WERI-Rb-1 (cell line): Measurements from ENCODE around the gene DAB2IP.

Source experiments
- DNase-seq: peaks from one replicate; pipeline ENCODE4 v3.0.0-alpha.2; 2020
- H3K27ac ChIP-seq: fragments of 250-450 bp; sonication (Bioruptor Pico); 2 replicates; pipeline ENCODE4 v1.5.1; 2020; ENCODE audit warnings: mild to moderate bottlenecking, moderate library complexity
- H3K27me3 ChIP-seq: fragments of 250-450 bp; sonication (Bioruptor Pico); 2 replicates; pipeline ENCODE4 v1.5.1; 2021; ENCODE audit warnings: mild to moderate bottlenecking, low read depth, moderate library complexity; ENCODE audit not compliant: insufficient read depth, severe bottlenecking
- H3K36me3 ChIP-seq: fragments of 250-450 bp; sonication (Bioruptor Pico); 2 replicates; pipeline ENCODE4 v1.5.1; 2020; ENCODE audit warnings: mild to moderate bottlenecking, moderate library complexity
- H3K4me3 ChIP-seq: 2 replicates; pipeline ENCODE4 v1.5.1; 2011; ENCODE audit warnings: low read depth, mild to moderate bottlenecking, control low read depth, low read length
- H3K9me3 ChIP-seq: fragments of 250-450 bp; sonication (Bioruptor Pico); 2 replicates; pipeline ENCODE4 v1.5.1; 2021; ENCODE audit warnings: mild to moderate bottlenecking, moderate library complexity; ENCODE audit not compliant: severe bottlenecking
- TF ChIP-seq, protein P1 (sequence below): IDR thresholded peaks from 2 replicates; pipeline ENCODE4 v1.5.1; 2011; ENCODE audit warnings: low read depth, mild to moderate bottlenecking, control low read depth, inconsistent platforms, low read length

Gene DAB2IP

GRCh38 chr9:121693388-121693670 is 41.9 kb downstream of the DAB2IP start:
- H3K27me3 ChIP-seq = no peaks in the 10 kb centered on the region
- H3K4me3 ChIP-seq = no peak overlapping the region
- no peak for DNase-seq
- peaks cover 7% of the 10 kb centered on the region for H3K36me3 ChIP-seq
- TF ChIP-seq, protein P1, sequence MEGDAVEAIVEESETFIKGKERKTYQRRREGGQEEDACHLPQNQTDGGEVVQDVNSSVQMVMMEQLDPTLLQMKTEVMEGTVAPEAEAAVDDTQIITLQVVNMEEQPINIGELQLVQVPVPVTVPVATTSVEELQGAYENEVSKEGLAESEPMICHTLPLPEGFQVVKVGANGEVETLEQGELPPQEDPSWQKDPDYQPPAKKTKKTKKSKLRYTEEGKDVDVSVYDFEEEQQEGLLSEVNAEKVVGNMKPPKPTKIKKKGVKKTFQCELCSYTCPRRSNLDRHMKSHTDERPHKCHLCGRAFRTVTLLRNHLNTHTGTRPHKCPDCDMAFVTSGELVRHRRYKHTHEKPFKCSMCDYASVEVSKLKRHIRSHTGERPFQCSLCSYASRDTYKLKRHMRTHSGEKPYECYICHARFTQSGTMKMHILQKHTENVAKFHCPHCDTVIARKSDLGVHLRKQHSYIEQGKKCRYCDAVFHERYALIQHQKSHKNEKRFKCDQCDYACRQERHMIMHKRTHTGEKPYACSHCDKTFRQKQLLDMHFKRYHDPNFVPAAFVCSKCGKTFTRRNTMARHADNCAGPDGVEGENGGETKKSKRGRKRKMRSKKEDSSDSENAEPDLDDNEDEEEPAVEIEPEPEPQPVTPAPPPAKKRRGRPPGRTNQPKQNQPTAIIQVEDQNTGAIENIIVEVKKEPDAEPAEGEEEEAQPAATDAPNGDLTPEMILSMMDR = no peak
- no peak overlapping the region for H3K27ac ChIP-seq
- H3K9me3 ChIP-seq = no peaks in the 10 kb centered on the region

DNA sequence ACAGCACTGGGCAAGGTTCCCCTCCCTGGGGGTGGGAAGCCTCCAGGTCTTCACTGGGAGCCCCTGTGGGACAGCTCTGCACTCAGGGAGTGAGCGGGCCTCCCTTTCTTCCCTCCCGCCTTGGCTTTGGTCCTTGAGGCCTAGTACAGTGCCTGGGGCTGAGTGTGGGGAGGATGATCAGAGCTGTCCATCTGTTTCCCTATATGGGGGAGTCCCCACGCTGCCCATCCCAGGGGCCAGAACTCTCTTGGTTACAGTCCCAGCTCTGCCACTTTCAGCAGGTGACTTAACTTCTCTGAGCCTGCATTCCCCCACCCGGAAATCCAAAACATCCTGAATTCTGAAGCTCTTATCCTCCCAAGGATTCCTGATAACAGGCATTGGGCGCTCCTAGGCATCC is 42.6 kb downstream of the DAB2IP start:
- no peak overlapping the region for H3K4me3 ChIP-seq
- H3K27me3 ChIP-seq = no peaks in the 10 kb centered on the region
- peaks cover under 1% of the 10 kb centered on the region for H3K36me3 ChIP-seq
- TF ChIP-seq, protein P1 = no peak
- no peak for DNase-seq
- no peak overlapping the region for H3K27ac ChIP-seq
- no peaks in the 10 kb centered on the region for H3K9me3 ChIP-seq

DNA sequence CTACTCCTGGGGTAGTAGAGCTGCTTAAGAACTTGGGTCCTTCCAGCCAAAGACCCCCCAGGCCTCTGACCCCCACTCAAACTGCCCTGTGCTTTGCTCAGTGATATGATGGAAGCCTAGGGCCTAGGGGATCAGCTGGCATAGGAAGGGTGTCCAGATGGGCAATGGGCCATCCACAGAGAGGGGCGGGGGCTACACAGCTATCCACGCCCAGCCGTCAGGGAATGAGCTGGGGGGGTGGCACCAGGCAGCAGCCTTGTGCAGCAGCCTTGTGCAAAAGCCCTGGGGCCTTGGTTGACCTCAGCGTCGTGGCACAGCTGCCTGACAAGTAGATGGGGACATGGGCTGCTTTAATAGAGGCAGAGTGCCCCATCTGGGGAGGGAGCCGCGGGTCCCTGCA is 43.2 kb downstream of the DAB2IP start:
- Histone ChIP-seq H3K27ac (no peak overlapping the region), H3K9me3 (no peaks in the 10 kb centered on the region), H3K27me3 (no peaks in the 10 kb centered on the region), H3K4me3 (no peak overlapping the region), H3K36me3 (no peaks in the 10 kb centered on the region; the same call in none of the 2 replicates)
- DNase-seq = no peak
- TF ChIP-seq, protein P1 = no peak

- Histone ChIP-seq H3K27me3 (no peaks in the 10 kb centered on the region), H3K27ac (no peak overlapping the region), H3K4me3 (no peak overlapping the region), H3K9me3 (no peaks in the 10 kb centered on the region), H3K36me3 (peaks cover 18% of the 10 kb centered on the region)
- DNase-seq = no peak
- TF ChIP-seq, protein P1 = no peak
Measured at GRCh38 chr9:121696930-121697329, 45.5 kb downstream of the DAB2IP start.

- peaks cover 25% of the 10 kb centered on the region for H3K36me3 ChIP-seq
- H3K27me3 ChIP-seq = no peaks in the 10 kb centered on the region
- H3K27ac ChIP-seq = peak overlapping the region; percentile 76
- TF ChIP-seq, protein P1 = no peak
- peak overlapping the region; percentile 72 for H3K4me3 ChIP-seq
- no peaks in the 10 kb centered on the region for H3K9me3 ChIP-seq
- DNase-seq = peak; percentile 79
Measured at GRCh38 chr9:121698627-121699570, 47.5 kb downstream of the DAB2IP start.
